Raji (cell line): Measurements from ENCODE around the gene OSBPL10.

Experiments
- POLR2A ChIP-seq: IDR thresholded peaks from 2 replicates; pipeline ENCODE4 v1.6.1; 2011; ENCODE audit warnings: low read depth, low read length, control low read depth; ENCODE audit not compliant: insufficient read depth

Gene OSBPL10

DNA sequence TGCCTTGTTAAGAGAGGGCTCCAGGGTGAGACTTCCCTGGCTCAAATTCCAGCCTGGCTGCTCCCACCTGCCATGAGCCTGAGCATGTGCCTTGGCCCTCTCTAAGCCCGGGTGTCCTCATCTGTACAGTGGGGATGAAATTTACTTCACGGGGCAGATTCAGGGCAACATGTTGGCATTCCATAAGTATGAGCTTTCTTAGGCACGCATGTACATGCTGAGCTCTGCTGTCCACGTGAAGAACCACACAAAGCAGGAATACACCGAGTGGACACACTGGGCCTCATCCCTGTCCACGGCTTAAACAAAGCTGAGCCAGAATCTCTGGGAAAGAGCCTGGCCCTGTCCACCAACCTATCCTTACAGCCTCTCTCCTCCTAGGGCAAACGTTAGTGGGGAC lies 167.4 kb downstream of the OSBPL10 start:
- TF ChIP-seq POLR2A: no peak

DNA sequence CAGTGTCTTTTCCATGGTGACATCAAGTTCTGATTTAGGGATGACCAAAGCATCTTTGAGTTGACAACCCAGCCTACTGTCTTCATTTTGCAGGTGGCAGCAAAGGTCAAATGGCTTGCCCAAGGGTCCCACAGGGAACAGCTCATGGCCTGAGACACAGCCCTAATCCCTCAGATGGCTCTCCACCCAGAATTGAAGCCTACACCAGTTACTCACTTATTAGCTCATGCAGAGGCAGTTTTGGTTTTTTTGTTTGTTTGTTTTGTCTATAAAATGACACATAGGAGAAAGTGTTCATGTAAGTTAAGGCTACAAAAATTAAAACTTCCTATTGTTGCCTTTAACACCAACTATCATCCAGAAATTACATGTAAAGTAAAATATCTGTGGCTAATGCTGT lies 167.9 kb downstream of the OSBPL10 start:
- no peak for TF ChIP-seq POLR2A

DNA sequence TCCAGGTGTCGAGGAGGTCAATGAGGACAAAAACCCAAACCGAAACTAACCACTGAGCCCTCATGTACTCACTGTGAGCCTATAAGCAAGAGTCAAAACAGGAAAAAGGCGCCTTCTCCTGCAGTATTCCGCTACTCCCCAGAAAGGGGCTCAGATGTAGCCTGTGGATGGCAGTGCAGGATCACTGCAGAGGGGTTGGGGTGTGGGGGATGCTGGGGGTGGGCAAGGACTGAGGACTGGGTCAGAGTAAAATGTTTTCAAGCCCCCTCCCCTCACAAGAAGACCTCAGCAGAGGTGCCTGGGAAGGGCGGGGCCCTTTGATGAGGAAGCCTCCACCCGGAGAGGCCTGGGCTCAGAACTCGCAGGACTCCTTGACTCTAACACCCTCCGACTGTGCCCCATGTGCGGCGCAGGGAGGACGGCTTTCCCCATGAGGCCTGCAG lies 170.1 kb downstream of the OSBPL10 start:
- no peak for TF ChIP-seq POLR2A

DNA sequence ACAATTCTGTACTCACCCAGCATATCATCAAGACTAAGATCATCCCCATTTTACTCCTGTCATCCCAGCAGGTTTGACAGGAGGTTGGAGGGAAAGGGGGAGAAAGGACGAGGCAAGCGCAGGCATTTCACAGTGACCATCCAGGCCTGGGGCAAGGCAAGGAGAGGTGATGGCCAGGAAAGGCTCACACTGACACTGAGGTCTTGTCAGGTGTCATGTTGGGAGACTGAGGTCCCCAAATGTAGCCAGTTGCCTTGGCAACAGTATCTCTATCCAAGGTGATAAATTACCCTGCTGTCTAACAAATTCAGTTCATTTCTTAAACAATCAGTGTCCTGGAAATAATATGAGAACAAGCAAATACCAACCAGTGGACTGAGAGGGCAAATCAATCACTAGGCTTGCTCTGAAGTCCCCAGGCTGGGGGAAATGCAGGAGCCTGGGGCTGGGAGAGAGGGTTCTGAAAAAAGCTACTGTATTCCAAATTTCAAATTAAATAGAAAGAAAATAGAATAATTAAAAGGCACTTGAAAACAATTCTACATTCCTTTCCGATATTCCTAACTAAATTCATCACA lies 172.8 kb downstream of the OSBPL10 start:
- TF ChIP-seq POLR2A: no peak

DNA sequence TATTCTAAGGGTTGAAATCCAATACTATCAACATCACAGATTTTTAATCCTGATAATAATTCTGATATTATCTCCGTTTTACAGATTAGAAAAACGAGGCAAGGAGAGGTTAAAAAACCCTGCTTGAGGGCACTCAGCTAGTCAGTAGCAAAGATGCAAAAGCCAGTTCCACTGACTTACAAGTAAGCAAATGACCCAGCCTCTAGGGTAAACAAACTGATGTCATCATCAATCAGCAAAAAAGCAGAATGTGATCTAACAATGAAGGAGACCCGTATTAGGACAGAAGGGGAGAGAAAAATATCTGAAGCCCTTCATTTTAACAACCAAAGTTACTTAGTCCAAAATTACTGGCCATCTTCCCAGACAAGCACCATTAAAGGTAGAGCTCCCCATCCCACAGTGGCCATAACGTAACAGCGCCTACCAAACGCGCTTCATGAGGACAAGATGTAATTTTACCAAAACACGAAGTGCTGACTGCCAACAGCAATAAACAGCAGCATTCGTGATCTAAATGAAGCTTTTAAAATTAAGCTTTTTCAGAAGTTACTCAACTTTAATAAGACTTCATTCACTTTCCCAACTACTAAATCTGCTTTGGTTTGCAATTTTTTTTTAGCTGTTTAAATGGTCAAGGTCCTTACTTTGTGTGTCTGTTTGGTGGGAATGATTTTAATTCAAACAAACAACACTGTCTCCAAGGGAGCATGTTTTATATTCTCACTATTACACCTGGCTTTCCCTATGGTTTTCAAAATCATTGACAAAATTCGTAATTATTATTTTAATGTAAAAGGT lies 176.6 kb downstream of the OSBPL10 start:
- no peak for TF ChIP-seq POLR2A

DNA sequence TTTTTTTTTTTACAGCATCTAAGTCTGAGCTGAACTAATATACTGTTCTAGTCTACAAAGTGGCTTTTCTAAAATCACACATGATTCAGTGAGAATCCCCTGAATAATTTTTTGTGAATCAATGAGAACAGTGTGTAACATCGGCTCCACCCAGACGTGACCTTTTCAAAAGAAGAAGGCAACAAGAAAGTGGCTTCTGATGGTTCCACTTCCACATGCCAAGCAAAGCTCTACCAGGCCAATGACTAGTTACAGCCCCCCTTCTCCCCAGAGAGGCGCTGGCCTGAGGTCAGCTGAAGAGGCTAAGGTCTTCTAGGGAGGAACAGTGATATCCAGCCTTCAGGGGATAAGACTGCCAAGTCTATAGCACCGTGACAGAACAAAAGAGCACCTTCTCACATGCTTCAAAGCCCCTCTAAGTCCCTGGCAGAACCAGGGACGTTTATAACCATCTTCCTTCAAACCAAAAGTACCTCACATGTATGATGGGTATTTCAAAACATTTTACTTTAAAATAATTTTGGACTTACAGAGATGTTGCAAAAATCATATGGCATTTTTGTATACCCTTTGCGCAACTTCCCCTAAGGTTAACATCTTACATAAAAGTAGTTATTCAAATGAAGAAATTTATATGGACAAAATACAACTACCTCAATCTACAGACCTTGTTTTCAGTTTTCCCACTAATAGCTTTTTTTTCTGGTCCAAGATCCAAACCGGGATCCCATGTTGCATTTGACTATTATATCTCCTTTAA lies 177.9 kb downstream of the OSBPL10 start:
- TF ChIP-seq POLR2A: no peak

DNA sequence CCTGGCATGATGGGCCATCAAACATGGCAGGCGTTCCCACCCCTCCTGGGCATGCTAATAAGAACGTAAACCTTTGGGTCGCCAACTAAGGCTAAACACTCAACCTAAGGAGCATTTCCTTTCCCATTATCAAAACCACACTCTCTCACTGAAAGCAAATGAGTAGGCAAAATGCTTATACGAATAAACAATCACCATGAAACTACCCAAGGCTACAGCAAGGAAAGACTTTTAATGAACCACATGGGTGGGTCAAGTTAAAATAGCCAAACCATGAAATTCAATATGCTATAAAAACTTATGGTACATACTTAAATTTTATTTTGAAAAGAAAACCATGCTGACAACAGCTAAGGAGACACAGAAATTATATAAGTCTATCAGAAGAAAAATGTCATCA lies 180.6 kb downstream of the OSBPL10 start:
- TF ChIP-seq POLR2A: no peak

DNA sequence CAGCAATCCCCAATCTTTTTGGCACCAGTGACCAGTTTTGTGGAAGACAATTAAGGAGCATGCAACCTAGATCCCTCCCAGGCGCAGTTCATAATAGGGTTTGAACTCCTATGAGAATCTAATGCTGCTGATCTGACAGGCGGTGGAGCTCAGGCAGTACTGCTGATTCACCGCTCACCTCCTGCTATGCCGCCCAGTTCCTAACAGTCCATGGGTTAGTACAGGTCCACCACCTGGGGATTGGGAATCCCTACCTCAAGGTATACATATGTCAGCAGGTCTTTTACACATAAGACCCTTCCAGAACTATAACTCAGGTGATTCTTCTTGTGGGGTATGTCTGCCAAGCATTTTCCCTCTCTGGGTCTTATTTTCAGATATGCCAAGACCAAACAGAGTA lies 182.2 kb downstream of the OSBPL10 start:
- no peak for TF ChIP-seq POLR2A

DNA sequence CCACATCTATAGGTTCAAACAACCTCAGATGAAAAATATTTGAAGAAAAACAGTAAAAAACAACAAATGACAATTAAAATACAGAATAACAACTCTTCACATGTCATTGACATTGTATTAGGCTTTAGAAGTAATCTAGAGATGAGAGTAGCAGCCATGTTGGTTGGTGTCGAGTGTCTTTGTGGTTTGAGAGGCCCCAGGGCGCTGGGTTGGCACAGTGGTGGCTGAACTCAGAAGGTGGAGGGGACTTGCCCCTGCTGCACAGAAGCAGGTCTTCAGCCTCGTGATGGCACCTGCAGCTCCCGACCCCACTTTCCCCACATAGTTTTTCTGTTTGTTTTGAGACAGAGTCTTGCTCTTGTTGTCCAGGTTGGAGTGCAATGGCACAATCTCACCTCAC lies 187.2 kb downstream of the OSBPL10 start:
- no peak for TF ChIP-seq POLR2A

DNA sequence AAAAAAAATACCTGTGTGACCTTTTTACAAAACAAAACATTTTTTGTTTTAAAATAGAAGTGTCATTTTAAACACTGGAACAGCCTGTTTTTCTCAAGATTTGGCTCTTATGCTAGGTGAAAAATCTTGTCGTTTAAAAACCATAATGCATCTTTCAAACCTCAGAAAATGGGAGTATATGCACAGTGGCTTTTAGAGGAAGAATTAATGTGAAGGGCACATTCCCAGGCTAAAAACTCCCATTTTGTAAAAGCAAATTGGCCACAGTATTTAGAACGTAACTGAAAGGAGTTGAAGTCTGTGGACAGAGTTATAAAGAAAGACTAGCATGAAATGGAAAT lies 190.0 kb downstream of the OSBPL10 start:
- TF ChIP-seq POLR2A: no peak

DNA sequence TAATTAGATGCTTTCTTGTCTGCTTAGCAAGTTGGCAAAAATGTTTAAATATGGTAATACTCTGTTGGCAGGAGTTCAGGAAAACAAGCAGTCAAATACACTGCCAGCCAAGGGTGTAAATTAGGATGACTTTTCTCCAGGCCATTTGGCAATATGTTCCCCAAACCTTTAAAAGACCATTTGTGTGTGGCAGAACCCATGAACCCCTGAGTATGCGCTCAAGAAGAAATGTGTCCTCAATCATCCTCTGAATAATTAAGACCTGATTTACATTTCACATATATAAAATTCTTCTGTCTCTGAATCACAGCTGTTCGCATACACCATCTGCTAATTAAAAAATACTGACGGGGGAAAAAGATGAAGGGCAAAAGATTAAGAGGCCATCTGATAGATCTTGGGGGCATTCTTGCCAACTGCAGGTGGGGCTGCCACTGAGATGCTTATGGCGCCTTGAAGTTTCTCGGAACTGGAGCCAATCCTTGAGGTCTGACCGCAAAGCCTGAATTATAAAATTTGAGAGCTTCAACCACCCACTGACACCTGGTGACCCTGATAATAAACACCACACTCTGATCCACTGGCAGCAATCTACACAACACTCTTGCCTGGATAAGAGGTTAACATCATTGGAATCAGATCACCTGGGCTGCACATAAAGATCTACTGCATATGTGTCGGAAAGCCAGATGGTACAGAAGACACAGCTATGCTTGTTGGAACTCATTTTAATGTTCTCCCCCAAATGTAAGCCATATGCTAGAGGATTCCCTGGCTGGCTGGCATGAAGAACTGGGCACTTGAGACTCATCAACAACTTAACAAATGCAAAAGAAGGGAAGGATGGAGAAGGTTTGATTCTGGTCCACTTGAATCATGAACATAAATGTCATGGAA lies 190.6 kb downstream of the OSBPL10 start:
- TF ChIP-seq POLR2A: no peak

DNA sequence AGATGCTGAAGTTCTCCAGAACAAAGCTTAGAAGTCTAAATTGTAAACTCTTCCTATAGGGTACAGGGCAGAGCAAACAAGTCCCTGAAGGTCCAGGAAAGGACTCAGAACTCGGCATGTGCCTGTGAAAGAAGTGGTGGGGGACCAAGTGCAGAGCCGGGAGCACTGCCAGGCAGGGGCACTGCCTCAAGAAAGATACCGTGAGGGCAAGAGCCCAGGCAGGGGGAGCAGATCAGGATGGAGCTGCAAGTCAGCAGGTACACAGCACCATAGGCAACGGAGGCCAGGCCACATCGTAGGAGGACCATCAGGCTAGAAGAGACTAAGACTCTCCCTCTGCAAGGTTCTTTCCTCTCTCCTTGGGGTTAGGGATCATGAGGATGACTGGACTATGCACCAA lies 191.6 kb downstream of the OSBPL10 start:
- TF ChIP-seq POLR2A: no peak

DNA sequence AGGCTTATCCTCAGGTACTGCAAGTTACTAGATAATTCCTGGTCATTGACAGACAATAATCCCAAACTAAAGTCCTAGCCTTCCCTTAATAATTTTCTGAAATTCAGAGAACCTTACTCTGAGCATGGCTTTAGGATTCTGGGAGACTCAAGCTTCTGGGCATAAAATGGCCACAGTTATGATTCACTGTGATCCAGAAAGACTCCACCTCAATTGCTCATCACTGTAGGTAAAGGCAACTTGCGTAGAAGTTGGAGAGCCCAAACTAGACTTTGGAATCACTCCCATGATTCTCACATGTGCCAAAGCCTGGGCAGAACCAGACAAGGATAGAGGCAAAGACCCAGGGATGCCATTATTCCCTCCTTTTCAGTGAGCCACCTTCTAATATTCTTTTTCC lies 195.3 kb downstream of the OSBPL10 start:
- TF ChIP-seq POLR2A: no peak

DNA sequence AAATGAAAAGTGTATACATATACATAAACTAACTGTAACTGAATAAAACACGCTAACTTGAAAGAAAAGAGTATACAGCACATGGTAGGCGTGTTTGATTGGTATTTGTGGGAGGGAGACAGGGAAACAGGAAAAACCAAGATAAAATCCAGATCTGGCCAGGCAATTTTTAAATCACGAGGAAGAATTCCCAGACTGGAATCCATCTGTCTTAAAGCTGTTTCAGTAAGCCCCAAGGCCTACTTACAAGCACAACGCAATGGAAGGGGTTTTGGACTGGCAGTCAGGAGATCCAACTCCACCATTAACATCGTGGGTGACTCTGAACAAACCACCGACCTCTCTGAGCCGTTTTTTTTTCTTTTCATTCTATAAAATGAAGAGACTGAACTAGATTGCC lies 195.8 kb downstream of the OSBPL10 start:
- no peak for TF ChIP-seq POLR2A

DNA sequence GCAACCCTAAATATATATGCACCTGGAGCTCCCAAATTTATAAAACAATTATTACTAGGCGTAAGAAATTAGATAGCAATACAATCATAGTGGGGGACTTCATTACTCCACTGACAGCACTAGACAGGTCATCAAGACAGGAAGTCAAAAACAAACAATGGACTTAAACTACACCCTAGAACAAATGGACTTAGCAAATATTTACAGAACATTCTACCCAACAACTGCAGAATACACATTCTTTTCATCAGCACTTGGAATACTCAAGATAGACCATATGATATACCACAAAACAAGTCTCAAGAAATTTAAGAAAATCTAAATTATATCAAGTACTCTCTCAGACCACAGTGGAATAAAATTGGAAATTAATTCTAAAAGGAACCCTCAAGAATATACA lies 201.5 kb downstream of the OSBPL10 start:
- TF ChIP-seq POLR2A: no peak

DNA sequence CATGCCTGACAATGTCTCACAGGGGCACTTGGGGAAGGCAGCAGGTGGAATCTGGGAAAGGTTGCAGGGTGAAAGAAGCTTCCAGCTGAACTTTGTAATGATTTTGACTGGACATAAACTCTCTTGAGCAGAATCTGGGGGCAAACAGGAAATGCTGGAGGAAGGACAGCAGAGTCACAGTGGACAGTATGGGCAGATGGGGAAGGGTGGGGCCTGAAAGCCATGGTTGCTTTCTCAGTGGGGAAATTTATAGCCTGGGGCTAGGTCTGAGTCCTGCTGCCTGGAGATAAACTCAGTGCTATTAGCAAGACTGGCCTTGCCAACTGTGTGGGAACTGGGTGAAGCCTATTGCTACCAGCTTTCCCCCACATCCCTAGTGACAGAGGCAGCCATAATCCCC lies 203.2 kb downstream of the OSBPL10 start:
- TF ChIP-seq POLR2A: no peak

DNA sequence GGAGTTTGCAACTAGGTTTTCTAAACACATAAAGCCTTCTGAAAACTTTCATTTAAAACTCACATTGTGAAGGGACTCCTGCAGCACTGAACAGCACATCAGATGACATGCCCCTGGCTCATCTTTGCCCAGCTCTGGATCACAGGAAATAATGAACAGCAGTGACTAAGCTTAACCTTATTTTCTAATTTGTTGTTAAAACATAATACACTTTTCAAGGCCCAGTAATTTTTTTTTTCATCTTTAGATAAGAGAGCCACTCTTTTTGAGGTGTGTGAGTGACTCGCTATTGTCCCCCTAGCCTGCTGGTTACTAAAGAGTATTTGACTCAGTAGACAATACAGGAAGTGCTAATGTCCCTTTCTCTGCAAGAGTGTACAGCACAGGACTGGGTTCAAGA lies 204.0 kb downstream of the OSBPL10 start:
- TF ChIP-seq POLR2A: no peak
